ENCODE results near the gene ULK4. TPM values are rescaled to one million over a fixed set of nuclear protein-coding genes. Genes with fewer than 3 reads are reported as not detected.
"Not testable (repeated sequence)": the region's sequence is repeated elsewhere in the genome, so short reads cannot be mapped to it uniquely, and the experiment has no call there.

ULK4 gene
- polyA plus RNA-seq, 1 donor from 2014 or later = 5.6 TPM

GRCh38 chr3:41430391-41430790 lies 531.5 kb downstream of the ULK4 start:
- H3K9me3 Mint-ChIP-seq = peaks cover 0 to 20% (median 12%) of the 10 kb centered on the region in 3 donors

GRCh38 chr3:41426485-41426884 lies 535.4 kb downstream of the ULK4 start:
- Mint-ChIP-seq H3K9me3 (peaks cover 0 to 13% (median 9%) of the 10 kb centered on the region in 3 donors), H3K36me3 (peaks cover 2% of the 10 kb centered on the region), H3K4me1 (peaks cover 0 to 2% (median 0%) of the 10 kb centered on the region in 3 donors), H3K4me3 (peak overlapping the region in 1 of 4 donors; percentile 6), H3K27me3 (peaks cover 3% of the 10 kb centered on the region), H3K27ac (no peak overlapping the region)

More at GRCh38 chr3:41430391-41430790, 531.5 kb downstream of the ULK4 start:
- Mint-ChIP-seq H3K4me1 (no peaks in the 10 kb centered on the region), H3K27me3 (no peaks in the 10 kb centered on the region), H3K36me3 (peaks cover 5% of the 10 kb centered on the region), H3K27ac (no peak overlapping the region), H3K4me3 (no peak overlapping the region)

- Mint-ChIP-seq H3K27me3 (peaks cover 3% of the 10 kb centered on the region), H3K4me3 (no peak overlapping the region), H3K4me1 (peaks cover 0 to 2% (median 0%) of the 10 kb centered on the region in 3 donors), H3K9me3 (peaks cover 0 to 13% (median 7%) of the 10 kb centered on the region in 3 donors), H3K27ac (no peak overlapping the region), H3K36me3 (peaks cover 2% of the 10 kb centered on the region)
Measured at GRCh38 chr3:41424543-41425300, 537.2 kb downstream of the ULK4 start.

GRCh38 chr3:41419809-41420208 lies 542.1 kb downstream of the ULK4 start:
- H3K27me3 Mint-ChIP-seq = no peaks in the 10 kb centered on the region
- no peak overlapping the region for H3K4me3 Mint-ChIP-seq
- H3K27ac Mint-ChIP-seq = peak overlapping the region in 1 of 3 donors; percentile 47
- no peaks in the 10 kb centered on the region for H3K4me1 Mint-ChIP-seq
- no peaks in the 10 kb centered on the region for H3K9me3 Mint-ChIP-seq
- H3K36me3 Mint-ChIP-seq = peaks cover 4% of the 10 kb centered on the region

DNA sequence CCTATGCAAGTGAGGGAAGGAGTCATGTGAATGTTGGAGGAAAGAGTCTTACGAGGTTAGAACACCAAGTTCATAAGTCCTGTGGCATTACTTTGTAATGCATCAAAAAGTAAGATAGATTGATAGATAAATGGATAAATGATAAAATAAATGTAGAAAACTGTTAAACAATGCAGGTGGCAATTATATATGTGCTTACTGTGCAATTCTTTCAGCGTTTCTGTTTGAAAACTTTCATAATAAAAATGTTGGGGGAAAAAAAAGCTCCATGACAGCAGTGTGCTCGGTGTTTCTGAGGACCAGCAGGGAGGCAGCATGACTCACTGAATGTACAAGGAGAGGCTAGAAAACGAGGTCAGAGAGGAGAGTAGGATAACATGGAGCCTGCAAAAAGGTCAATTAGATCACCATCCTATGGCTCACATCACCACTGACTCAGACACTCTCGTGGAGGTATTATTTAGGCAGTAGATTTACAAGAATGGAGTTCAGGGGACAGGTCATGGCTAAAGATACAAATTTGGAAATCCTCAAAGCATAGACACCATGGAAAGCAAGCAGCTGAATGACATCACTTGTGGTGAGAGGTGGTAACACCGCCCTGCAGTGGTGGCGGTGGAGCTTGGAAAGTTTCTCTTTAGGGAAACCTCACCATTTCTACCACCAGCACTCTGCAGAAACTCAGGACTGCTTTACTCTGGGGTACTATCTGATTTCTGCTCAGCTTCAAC lies 542.8 kb downstream of the ULK4 start:
- Mint-ChIP-seq H3K36me3 (peaks cover 4% of the 10 kb centered on the region), H3K27me3 (no peaks in the 10 kb centered on the region), H3K27ac (no peak overlapping the region), H3K4me3 (no peak overlapping the region), H3K4me1 (no peaks in the 10 kb centered on the region), H3K9me3 (no peaks in the 10 kb centered on the region)

DNA sequence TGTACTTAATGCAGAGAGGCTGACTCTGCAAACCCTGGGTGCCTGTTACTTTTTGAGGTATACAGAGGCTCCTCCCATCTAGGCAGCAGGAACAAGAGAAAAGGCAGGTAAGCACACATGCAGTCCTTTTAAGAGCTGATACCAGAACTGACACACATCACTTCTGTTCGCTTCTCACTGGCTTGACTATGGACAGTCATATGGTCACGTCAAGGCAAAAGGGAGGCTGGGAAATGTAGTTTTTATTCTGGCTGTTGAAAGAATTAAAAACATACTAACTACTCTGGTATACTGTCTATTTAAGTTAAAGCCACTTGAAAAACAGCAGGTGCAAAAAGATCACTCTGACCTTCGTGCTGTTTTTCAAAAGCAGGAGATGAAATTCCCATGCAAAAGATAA lies 544.3 kb downstream of the ULK4 start:
- peak overlapping the region in 1 of 3 donors; percentile 26 for H3K27ac Mint-ChIP-seq
- H3K9me3 Mint-ChIP-seq = no peaks in the 10 kb centered on the region
- H3K4me3 Mint-ChIP-seq = no peak overlapping the region
- peaks cover 6% of the 10 kb centered on the region for H3K36me3 Mint-ChIP-seq
- H3K4me1 Mint-ChIP-seq = no peaks in the 10 kb centered on the region
- H3K27me3 Mint-ChIP-seq = no peaks in the 10 kb centered on the region

DNA sequence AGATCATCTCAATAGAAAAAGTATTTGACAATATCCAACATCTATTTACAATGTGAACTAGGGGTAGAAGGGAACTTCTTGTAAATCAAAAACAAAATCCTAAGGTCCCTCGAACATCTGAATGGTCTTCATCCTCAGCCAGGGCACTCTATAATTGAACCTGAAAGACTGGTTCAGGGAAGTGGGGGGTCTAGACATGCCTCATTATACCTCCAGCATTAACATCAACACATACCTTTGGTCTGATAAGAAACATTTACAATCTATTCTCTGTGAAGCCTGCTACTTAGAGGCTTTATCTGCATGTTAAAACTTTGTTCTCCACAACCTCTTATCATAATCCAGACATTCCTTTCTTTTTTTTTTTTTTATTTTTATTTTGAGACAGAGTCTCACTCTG lies 550.8 kb downstream of the ULK4 start:
- peaks cover 0 to 10% (median 4%) of the 10 kb centered on the region in 3 donors for H3K9me3 Mint-ChIP-seq
- H3K36me3 Mint-ChIP-seq = peaks cover 10% of the 10 kb centered on the region
- no peaks in the 10 kb centered on the region for H3K27me3 Mint-ChIP-seq
- H3K27ac Mint-ChIP-seq = no peak overlapping the region
- peaks cover 0 to 3% (median 0%) of the 10 kb centered on the region in 3 donors for H3K4me1 Mint-ChIP-seq
- H3K4me3 Mint-ChIP-seq = no peak overlapping the region

GRCh38 chr3:41405466-41405865 lies 556.4 kb downstream of the ULK4 start:
- no peak overlapping the region for H3K4me3 Mint-ChIP-seq
- H3K9me3 Mint-ChIP-seq = peaks cover 0 to 10% (median 4%) of the 10 kb centered on the region in 3 donors
- H3K36me3 Mint-ChIP-seq = peaks cover 12% of the 10 kb centered on the region
- H3K27me3 Mint-ChIP-seq = no peaks in the 10 kb centered on the region
- H3K4me1 Mint-ChIP-seq = peaks cover 0 to 3% (median 0%) of the 10 kb centered on the region in 3 donors
- no peak overlapping the region for H3K27ac Mint-ChIP-seq

DNA sequence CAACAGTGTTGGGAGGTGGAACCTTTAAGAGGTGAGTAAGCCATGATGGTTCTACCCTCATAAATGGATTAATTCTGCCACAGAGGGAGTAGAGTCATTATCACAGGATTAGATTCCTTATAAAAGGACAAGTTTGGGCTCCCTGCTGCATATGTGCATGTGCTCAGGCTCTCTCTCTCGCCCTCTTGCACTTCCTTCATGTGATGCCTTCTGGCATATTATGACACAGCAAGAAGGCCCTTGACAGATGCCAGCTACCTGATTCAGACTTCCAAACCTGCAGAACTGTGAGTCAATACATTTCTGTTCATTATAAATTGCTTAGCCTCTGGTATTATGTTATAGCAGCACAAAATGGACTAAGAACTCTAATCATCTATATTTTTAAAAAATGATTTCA lies 557.3 kb downstream of the ULK4 start:
- H3K36me3 Mint-ChIP-seq = peaks cover 12% of the 10 kb centered on the region
- H3K9me3 Mint-ChIP-seq = peaks cover 0 to 13% (median 4%) of the 10 kb centered on the region in 3 donors
- no peak overlapping the region for H3K27ac Mint-ChIP-seq
- no peaks in the 10 kb centered on the region for H3K4me1 Mint-ChIP-seq
- no peaks in the 10 kb centered on the region for H3K27me3 Mint-ChIP-seq
- H3K4me3 Mint-ChIP-seq = no peak overlapping the region

- peaks cover 19% of the 10 kb centered on the region for H3K36me3 Mint-ChIP-seq
- H3K9me3 Mint-ChIP-seq = peaks cover 0 to 6% (median 2%) of the 10 kb centered on the region in 3 donors
- no peaks in the 10 kb centered on the region for H3K27me3 Mint-ChIP-seq
- no peak overlapping the region for H3K4me3 Mint-ChIP-seq
- no peak overlapping the region for H3K27ac Mint-ChIP-seq
- H3K4me1 Mint-ChIP-seq = no peaks in the 10 kb centered on the region
Measured at GRCh38 chr3:41394896-41395295, 567.0 kb downstream of the ULK4 start.

DNA sequence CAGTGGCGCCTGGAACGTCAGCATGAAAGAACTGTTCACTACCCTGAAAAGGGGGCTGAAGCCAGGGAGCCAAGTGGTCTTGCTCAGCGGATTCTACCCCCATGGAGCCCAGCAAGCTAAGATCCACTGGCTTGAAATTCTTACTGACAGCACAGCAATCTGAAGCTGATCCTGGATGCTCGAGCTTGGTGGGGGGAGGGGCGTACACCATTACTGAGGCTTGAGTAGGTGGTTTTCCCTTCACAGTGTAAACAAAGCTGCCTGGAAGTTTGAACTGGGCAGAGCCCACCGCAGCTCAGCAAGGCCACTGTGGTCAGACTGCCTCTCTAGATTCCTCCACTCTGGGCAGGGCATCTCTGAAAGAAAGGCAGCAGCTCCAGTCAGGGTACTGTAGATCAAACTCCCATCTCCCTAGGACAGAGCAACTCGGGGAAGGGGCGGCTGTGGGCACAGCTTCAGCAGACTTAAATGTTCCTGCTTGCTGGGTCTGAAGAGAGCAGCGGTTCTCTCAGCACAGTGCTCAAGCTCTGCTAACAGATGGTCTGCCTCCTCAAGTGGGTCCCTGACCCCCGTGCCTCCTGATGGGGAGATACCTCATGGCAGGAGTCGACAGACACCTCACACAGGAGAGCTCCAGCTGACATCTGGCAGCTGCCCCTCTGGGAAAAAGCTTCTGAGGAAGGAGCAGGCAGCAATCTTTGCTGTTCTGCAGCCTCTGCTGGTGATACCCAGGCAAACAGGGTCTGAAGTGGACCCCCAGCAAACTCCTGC lies 591.0 kb downstream of the ULK4 start:
- not testable (repeated sequence) for H3K9me3 Mint-ChIP-seq, H3K27ac Mint-ChIP-seq, H3K4me3 Mint-ChIP-seq, H3K36me3 Mint-ChIP-seq, H3K4me1 Mint-ChIP-seq, H3K27me3 Mint-ChIP-seq

- H3K27me3 Mint-ChIP-seq = no peaks in the 10 kb centered on the region
- H3K27ac Mint-ChIP-seq = no peak overlapping the region
- H3K4me3 Mint-ChIP-seq = no peak overlapping the region
- peaks cover 7% of the 10 kb centered on the region for H3K36me3 Mint-ChIP-seq
- H3K9me3 Mint-ChIP-seq = peaks cover 6 to 7% (median 7%) of the 10 kb centered on the region in 3 donors
- no peaks in the 10 kb centered on the region for H3K4me1 Mint-ChIP-seq
Measured at GRCh38 chr3:41370307-41370706, 591.6 kb downstream of the ULK4 start.

GRCh38 chr3:41369838-41370237 lies 592.1 kb downstream of the ULK4 start:
- no peak overlapping the region for H3K4me3 Mint-ChIP-seq
- H3K9me3 Mint-ChIP-seq = peaks cover 6 to 7% (median 7%) of the 10 kb centered on the region in 3 donors
- no peaks in the 10 kb centered on the region for H3K4me1 Mint-ChIP-seq
- H3K36me3 Mint-ChIP-seq = peaks cover 7% of the 10 kb centered on the region
- no peaks in the 10 kb centered on the region for H3K27me3 Mint-ChIP-seq
- no peak overlapping the region for H3K27ac Mint-ChIP-seq

- Mint-ChIP-seq H3K27me3 (no peaks in the 10 kb centered on the region), H3K4me1 (no peaks in the 10 kb centered on the region), H3K27ac (no peak overlapping the region), H3K36me3 (peaks cover 4% of the 10 kb centered on the region), H3K4me3 (no peak overlapping the region), H3K9me3 (peaks cover 0 to 2% (median 0%) of the 10 kb centered on the region in 3 donors)
Measured at GRCh38 chr3:41365973-41366372, 595.9 kb downstream of the ULK4 start.

GRCh38 chr3:41364736-41365135 lies 597.2 kb downstream of the ULK4 start:
- H3K36me3 Mint-ChIP-seq = peaks cover 11% of the 10 kb centered on the region
- peaks cover 0 to 2% (median 0%) of the 10 kb centered on the region in 3 donors for H3K9me3 Mint-ChIP-seq
- H3K27me3 Mint-ChIP-seq = no peaks in the 10 kb centered on the region
- H3K27ac Mint-ChIP-seq = no peak overlapping the region
- H3K4me3 Mint-ChIP-seq = no peak overlapping the region
- H3K4me1 Mint-ChIP-seq = no peaks in the 10 kb centered on the region

Measured in IgD-negative memory B cell (primary cell).